Esophagus squamous epithelium (tissue), 4 donors: ENCODE data around the gene MAGI1.

ENCODE experiments used
- POLR2A ChIP-seq, 4 donors: fragments of 450-650 bp; IDR thresholded peaks; one replicate each; pipeline ENCODE4 v1.6.1; 2017; ENCODE audit warnings: antibody characterized with exemption in 4 of 4, mild to moderate bottlenecking in 4 of 4, moderate library complexity in 3 of 4
- TF ChIP-seq, protein P1 (sequence below), 6 experiments: fragments of 450-650 bp in 4 of 6; fragments of 200-600 bp in 2 of 6; sonication (generic) in 2 of 6; IDR thresholded peaks; one replicate each; pipeline ENCODE4 v1.5.1; 2016 to 2019; ENCODE audit warnings: antibody characterized with exemption in 6 of 6, mild to moderate bottlenecking in 4 of 6, moderate library complexity in 4 of 6

DNA sequence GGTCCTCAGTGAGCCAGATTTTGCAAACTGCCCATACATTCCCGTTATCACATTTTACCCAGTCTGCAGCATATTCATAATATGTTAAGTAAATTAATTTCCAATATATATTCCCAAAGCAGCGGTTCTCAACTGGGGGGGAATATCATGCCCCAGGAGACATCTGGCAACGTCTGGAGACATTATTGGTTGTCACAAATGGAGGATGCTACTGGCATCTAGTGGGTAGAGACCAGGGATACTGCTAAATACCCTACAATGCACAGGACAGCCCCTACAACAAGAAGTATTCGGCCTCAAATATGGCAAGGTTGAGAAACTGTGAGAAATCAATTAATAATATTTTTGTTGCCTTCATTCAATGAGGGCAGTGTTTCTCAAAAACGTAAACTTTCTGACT lies 280.3 kb downstream of the MAGI1 start:
- TF ChIP-seq, protein P1, sequence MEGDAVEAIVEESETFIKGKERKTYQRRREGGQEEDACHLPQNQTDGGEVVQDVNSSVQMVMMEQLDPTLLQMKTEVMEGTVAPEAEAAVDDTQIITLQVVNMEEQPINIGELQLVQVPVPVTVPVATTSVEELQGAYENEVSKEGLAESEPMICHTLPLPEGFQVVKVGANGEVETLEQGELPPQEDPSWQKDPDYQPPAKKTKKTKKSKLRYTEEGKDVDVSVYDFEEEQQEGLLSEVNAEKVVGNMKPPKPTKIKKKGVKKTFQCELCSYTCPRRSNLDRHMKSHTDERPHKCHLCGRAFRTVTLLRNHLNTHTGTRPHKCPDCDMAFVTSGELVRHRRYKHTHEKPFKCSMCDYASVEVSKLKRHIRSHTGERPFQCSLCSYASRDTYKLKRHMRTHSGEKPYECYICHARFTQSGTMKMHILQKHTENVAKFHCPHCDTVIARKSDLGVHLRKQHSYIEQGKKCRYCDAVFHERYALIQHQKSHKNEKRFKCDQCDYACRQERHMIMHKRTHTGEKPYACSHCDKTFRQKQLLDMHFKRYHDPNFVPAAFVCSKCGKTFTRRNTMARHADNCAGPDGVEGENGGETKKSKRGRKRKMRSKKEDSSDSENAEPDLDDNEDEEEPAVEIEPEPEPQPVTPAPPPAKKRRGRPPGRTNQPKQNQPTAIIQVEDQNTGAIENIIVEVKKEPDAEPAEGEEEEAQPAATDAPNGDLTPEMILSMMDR (IDR thresholded peaks at IDR 0.05): no peak
- TF ChIP-seq POLR2A (IDR thresholded peaks at IDR 0.05): no peak
